GM23338 (cell line): Measurements from ENCODE around the gene MRPS10.

Experiments used
- CREB1 ChIP-seq: fragments of 250-450 bp; sonication (Bioruptor Pico); IDR thresholded peaks from 2 replicates; pipeline ENCODE4 v1.5.0; 2020; ENCODE audit warnings: low read depth, mild to moderate bottlenecking, moderate library complexity
- CTCF ChIP-seq, 2 experiments: fragments of 200-600 bp in 1 of 2; sonication (generic) in 1 of 2; conservative IDR thresholded peaks; 2 replicates each; pipeline versions ENCODE4 v1.5.1 to v1.6.1; 2016 to 2017; ENCODE audit warnings: antibody characterized with exemption in 2 of 2, low read depth in 2 of 2, mild to moderate bottlenecking in 2 of 2, moderate library complexity in 1 of 2
- EZH2 ChIP-seq: fragments of 200-600 bp; sonication (generic); IDR thresholded peaks from one replicate; pipeline ENCODE4 v1.8.0; 2017; ENCODE audit warnings: antibody characterized with exemption, mild to moderate bottlenecking, low read depth; ENCODE audit not compliant: unreplicated experiment
- EZH2phosphoT487 ChIP-seq: fragments of 200-600 bp; sonication (generic); IDR thresholded peaks from one replicate; pipeline ENCODE4 v1.8.1; 2018; ENCODE audit warnings: antibody characterized with exemption; ENCODE audit not compliant: unreplicated experiment
- JUNB ChIP-seq: IDR thresholded peaks from one replicate; pipeline ENCODE4 v1.6.1; 2016; ENCODE audit warnings: antibody characterized with exemption; ENCODE audit not compliant: unreplicated experiment
- NANOG ChIP-seq: IDR thresholded peaks from 2 replicates; pipeline ENCODE4 v1.6.1; 2016; ENCODE audit warnings: antibody characterized with exemption, borderline replicate concordance
- POLR2AphosphoS5 ChIP-seq: IDR thresholded peaks from 2 replicates; pipeline ENCODE4 v1.6.1; 2016; ENCODE audit warnings: antibody characterized with exemption, low read depth
- ZNF114 ChIP-seq: fragments of 250-450 bp; sonication (Bioruptor Pico); IDR thresholded peaks from 2 replicates; pipeline ENCODE4 v1.5.0; 2020; ENCODE audit warnings: mild to moderate bottlenecking, moderate library complexity
- ZNF331 ChIP-seq: fragments of 250-450 bp; sonication (Bioruptor Pico); IDR thresholded peaks from 2 replicates; pipeline ENCODE4 v1.5.0; 2020; ENCODE audit warnings: low read depth, mild to moderate bottlenecking, moderate library complexity
- TF ChIP-seq, protein P1 (sequence below): IDR thresholded peaks from one replicate; pipeline ENCODE4 v1.6.1; 2018; ENCODE audit warnings: antibody characterized with exemption; ENCODE audit not compliant: unreplicated experiment

DNA sequence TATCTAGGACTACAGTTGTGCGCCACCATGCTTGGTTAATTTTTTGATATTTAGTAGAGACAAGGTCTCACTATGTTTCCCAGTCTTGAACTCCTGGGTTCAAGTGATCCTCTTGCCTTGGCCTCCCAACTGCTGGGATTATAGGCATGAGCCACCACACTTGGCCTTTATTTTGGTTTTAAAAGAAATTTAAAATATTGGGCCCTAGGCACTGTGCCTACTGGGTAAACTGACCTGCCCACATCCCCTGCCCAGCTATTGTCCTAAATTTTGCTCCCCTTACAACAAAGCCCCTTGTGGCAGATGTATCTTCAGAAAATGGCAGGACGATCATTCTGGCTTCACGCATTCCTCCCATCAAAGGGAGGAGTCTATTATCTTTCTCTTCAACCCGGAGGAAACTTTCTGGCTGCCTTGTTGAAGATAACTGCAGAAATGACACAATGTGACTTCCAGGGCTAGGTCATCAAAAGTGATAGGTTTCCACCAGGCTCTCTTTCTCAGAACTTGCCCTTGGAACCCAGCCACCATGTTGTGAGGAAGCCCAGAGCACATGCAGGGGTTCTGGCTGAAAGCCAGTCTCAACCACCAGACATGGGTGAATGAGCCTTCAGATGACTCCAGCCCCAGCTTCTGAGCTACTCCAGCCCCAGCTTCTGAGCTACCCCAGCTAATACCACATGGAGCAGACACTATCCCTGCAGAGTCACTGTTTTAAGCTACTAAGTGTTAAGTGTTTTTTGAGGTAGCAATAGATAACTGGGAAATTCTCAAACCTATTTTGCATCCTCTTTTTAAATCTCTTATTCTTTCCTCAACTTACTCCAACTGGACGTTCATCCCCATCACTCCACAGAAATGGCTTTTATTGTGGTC is 18.3 kb downstream of the MRPS10 start:
- TF ChIP-seq JUNB (no peak), CTCF (conservative IDR thresholded peaks at IDR 0.05; ENCODE audit: low read depth in 2 of 2) (no peak), EZH2 (no peak), POLR2AphosphoS5 (no peak), CREB1 (CRISPR knock-in tag) (no peak), EZH2phosphoT487 (no peak), ZNF331 (CRISPR knock-in tag) (no peak), NANOG (no peak), ZNF114 (CRISPR knock-in tag) (no peak)
- TF ChIP-seq, protein P1, sequence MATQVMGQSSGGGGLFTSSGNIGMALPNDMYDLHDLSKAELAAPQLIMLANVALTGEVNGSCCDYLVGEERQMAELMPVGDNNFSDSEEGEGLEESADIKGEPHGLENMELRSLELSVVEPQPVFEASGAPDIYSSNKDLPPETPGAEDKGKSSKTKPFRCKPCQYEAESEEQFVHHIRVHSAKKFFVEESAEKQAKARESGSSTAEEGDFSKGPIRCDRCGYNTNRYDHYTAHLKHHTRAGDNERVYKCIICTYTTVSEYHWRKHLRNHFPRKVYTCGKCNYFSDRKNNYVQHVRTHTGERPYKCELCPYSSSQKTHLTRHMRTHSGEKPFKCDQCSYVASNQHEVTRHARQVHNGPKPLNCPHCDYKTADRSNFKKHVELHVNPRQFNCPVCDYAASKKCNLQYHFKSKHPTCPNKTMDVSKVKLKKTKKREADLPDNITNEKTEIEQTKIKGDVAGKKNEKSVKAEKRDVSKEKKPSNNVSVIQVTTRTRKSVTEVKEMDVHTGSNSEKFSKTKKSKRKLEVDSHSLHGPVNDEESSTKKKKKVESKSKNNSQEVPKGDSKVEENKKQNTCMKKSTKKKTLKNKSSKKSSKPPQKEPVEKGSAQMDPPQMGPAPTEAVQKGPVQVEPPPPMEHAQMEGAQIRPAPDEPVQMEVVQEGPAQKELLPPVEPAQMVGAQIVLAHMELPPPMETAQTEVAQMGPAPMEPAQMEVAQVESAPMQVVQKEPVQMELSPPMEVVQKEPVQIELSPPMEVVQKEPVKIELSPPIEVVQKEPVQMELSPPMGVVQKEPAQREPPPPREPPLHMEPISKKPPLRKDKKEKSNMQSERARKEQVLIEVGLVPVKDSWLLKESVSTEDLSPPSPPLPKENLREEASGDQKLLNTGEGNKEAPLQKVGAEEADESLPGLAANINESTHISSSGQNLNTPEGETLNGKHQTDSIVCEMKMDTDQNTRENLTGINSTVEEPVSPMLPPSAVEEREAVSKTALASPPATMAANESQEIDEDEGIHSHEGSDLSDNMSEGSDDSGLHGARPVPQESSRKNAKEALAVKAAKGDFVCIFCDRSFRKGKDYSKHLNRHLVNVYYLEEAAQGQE = no peak
